Stimulated activated CD8-positive, alpha-beta memory T cell treated with anti-CD3 and anti-CD28 coated beads, Interleukin-7, amount 100 ng/mL, for 1 hour (primary cell): Measurements from ENCODE around the gene CARMIL3.
"Not testable (repeated sequence)": the region's sequence is repeated elsewhere in the genome, so short reads cannot be mapped to it uniquely, and the experiment has no call there.

Experiments
- DNase-seq, 2 donors: peaks; one replicate each; pipeline ENCODE4 v3.0.0-alpha.2; 2020; ENCODE audit warnings: low read depth in 2 of 2

CARMIL3 gene, protein sequence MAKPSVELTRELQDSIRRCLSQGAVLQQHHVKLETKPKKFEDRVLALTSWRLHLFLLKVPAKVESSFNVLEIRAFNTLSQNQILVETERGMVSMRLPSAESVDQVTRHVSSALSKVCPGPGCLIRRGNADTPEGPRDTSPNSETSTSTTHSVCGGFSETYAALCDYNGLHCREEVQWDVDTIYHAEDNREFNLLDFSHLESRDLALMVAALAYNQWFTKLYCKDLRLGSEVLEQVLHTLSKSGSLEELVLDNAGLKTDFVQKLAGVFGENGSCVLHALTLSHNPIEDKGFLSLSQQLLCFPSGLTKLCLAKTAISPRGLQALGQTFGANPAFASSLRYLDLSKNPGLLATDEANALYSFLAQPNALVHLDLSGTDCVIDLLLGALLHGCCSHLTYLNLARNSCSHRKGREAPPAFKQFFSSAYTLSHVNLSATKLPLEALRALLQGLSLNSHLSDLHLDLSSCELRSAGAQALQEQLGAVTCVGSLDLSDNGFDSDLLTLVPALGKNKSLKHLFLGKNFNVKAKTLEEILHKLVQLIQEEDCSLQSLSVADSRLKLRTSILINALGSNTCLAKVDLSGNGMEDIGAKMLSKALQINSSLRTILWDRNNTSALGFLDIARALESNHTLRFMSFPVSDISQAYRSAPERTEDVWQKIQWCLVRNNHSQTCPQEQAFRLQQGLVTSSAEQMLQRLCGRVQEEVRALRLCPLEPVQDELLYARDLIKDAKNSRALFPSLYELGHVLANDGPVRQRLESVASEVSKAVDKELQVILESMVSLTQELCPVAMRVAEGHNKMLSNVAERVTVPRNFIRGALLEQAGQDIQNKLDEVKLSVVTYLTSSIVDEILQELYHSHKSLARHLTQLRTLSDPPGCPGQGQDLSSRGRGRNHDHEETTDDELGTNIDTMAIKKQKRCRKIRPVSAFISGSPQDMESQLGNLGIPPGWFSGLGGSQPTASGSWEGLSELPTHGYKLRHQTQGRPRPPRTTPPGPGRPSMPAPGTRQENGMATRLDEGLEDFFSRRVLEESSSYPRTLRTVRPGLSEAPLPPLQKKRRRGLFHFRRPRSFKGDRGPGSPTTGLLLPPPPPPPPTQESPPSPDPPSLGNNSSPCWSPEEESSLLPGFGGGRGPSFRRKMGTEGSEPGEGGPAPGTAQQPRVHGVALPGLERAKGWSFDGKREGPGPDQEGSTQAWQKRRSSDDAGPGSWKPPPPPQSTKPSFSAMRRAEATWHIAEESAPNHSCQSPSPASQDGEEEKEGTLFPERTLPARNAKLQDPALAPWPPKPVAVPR (N-terminal part only)

GRCh38 chr14:24051789-24052655, at the start of gene CARMIL3:
Gene CARMIL3 (plus strand): TSS chr14:24052009. CDS start chr14:24052154, 145 bp downstream.
- peak; percentile 19 to 23 for DNase-seq

- not testable (repeated sequence) for DNase-seq
Observed at GRCh38 chr14:24006471-24006816, 45.4 kb upstream of the CARMIL3 start.

DNA sequence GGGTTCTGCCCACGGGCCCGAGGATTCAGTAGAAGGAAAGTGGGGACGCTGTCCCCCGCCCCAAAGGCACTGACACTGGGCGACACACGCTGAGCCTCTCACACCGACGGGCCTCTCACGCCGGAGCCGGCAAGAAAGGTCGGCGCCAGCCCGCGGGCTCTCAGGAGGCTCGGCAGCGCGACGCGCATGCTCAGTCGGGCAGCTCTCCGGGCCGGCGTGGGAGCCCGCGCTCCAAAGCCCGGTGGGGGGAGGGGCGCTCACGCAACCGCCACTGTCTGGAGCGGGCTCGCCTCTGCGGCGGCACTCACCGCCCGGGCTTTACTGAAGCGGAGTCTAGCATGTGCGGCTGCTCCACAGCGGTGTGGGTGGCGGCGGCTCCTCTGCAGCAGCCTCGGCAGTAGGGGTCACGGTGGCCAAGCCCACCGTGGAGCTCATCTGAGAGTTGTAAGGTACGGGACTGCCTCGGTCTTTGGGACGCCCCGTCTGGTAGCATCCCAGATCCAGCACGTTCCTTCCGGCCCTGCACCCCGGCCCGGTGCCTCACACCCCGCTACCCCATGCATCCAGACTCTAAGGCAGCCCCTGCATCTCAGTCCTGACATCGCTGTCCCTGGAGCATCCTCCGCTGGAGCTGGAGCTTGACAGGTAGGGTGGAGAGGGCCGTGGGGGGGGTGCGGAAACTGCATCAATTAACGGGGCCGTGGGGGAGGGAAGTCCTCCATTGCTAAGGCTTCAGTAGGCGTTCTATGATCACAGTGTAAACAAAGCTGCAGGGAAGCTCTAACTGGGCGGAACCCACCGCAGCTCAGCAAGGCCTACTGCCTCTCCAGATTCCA, 44.8 kb upstream of the CARMIL3 start:
- DNase-seq = peak; percentile 20 to 38

GRCh38 chr14:24011051-24011450, 40.8 kb upstream of the CARMIL3 start:
- no peak for DNase-seq

DNA sequence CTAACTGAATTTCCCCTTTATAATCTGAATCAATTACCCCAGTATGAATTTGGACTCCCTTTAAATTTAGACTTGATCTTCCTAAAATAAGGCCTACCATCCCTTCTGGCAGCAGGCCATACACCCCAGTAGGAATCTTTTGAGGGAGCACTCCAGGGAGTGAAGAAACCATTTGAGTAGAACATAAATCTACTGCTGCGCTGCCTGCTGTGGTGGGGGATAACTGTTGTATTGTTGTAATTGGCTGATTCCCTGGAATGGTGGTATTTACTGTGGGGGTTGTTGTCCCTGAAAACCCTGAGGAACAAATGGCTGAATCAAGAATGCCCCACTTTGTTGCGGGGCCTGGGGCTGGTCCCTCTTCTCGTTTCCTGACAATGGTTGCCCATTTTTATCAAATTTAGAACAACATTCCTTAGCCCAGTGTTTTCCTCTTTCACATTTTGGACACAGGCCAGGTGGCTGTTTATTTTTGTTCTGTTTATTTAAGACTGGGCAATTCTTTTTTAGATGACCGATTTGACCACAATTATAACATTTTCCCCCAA, 39.0 kb upstream of the CARMIL3 start:
- DNase-seq = not testable (repeated sequence)

GRCh38 chr14:24013654-24014514, 37.9 kb upstream of the CARMIL3 start:
- no peak for DNase-seq

GRCh38 chr14:24015745-24016144, 36.1 kb upstream of the CARMIL3 start:
- not testable (repeated sequence) for DNase-seq

- not testable (repeated sequence) for DNase-seq
Observed at GRCh38 chr14:24018978-24019377, 32.8 kb upstream of the CARMIL3 start.

DNA sequence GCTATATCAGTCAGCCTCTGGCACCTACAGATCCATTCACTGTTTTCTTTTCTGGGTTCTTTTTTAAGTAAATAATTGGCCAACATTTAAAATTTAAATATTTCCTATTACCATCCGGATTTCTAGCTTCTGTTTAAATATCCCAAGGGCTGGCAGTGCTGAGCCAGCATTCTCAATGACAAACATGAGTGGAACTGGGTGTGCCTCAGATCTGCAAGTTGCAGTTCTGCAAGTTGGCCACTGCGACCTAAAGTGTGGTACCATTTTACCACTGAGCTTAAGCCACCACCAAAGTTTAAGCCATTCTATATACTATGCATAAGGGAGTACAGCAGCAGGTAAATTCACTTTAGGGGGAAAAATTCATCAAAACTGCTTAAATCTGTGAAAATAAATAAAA, 31.9 kb upstream of the CARMIL3 start:
- not testable (repeated sequence) for DNase-seq

DNA sequence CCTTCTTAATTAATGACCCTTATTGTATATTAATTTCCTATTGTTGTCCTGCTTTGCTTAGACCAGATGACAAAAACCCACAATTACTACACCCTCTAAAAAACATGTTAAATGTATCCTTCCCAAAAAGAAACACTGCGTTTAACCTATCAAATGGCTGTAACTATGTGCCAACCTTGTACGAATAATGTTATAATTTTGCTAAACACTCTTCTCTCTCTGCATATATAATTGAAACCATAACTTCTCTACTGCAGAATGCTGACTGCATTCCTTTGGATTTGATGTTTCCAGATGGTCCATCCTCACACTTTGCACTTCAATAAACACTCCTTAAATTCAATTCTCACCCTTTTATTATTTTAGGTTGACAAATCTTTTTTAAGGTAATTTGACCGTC, 31.3 kb upstream of the CARMIL3 start:
- not testable (repeated sequence) for DNase-seq

DNA sequence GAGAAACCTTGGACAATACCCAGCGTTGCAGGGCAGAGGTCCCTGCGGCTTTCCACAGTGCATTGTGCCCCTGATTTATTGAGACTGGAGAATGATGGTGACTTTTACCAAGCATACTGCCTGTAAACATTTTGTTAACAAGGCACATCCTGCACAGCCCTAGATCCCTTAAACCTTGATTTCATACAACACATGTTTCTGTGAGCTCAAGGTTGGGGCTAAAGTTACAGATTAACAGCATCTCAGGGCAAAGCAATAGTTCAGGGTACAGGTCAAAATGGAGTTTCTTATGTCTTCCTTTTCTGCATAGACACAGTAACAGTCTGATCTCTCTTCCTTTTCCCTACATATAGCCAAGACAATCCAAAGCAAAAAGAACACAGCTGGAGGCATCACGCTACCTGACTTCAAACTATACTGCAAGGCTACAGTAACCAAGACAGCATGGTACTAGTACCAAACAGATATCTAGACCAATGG, 26.8 kb upstream of the CARMIL3 start:
- not testable (repeated sequence) for DNase-seq

DNA sequence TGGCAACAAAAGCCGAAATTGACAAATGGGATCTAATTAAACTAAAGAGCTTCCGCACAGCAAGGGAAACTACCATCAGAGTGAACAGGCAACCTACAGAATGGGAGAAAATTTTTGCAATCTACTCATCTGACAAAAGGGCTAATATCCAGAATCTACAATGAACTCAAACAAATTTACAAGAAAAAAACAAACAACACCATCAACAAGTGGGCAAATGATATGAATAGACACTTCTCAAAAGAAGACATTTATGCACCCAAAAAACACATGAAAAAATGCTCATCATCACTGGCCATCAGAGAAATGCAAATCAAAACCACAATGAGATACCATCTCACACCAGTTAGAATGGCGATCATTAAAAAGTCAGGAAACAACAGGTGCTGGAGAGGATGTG, 22.1 kb upstream of the CARMIL3 start:
- not testable (repeated sequence) for DNase-seq

GRCh38 chr14:24031331-24031730, 20.5 kb upstream of the CARMIL3 start:
- DNase-seq = not testable (repeated sequence)

- DNase-seq = no peak
Observed at GRCh38 chr14:24032727-24033418, 18.9 kb upstream of the CARMIL3 start.

DNA sequence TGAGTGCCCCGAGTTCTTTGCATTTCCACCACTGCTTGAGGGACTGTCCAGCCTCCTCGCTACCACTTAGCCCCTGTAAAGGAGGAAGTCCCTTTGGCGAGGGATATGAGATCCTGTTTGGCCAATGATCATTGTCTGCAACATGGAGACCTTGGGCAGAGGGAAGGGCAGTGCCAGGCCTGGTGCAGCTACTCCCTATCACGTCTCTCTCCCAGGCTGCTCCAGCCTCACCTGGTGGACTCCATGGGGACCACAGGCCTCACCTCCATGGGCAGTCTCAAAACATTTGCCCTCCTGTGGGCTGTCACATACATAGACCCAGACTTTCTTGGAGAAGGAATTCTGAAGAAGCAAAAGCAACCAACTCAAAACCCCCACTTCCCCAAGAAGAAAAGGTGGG, 16.0 kb upstream of the CARMIL3 start:
- DNase-seq = not testable (repeated sequence)

- DNase-seq = peak; percentile 19 to 45
Observed at GRCh38 chr14:24036169-24036962, 15.4 kb upstream of the CARMIL3 start.
